Measurements from ENCODE around the gene LRP1. TPM values are rescaled to one million over a fixed set of nuclear protein-coding genes. Genes with fewer than 3 reads are reported as not detected.

Gene LRP1
- total RNA-seq, 2 experiments from 2014 or later = 1.1 to 4.4 TPM

DNA sequence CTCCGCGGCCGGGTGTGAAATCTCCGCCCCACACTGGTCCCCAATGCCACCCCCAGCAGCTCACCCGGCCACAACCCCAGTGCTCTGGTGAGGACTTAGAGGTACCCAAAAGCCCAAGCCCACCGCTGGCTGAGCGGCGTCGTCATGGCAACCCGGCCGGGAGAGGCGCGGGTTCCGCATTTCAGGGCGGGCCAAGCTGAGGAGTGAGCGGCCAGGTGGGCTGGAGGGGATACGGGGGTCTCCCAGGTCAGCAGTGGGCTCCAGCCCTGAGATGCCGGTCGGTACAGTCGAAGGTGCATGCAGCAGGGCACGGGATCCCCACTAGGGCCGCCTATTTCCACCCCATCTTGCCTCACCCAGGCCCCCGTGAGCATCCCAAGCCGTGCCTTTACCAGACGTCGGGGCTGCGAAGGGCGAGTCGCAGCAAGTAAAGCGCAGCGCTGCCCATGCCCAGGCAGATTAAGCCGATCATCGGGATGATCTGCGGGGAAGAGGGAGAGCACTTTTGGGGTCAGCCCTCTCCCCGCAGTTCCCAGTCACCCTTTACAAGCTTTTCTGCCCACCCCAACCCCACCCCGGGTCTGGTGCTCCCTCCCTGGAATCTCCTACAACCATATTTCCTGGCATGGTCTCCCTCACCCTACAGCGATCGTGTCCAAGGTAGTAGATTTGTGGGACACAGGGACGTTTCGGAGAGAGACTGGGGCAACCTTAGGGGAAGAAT, 108.1 kb downstream of the LRP1 start:
- TF ChIP-seq, protein P1, sequence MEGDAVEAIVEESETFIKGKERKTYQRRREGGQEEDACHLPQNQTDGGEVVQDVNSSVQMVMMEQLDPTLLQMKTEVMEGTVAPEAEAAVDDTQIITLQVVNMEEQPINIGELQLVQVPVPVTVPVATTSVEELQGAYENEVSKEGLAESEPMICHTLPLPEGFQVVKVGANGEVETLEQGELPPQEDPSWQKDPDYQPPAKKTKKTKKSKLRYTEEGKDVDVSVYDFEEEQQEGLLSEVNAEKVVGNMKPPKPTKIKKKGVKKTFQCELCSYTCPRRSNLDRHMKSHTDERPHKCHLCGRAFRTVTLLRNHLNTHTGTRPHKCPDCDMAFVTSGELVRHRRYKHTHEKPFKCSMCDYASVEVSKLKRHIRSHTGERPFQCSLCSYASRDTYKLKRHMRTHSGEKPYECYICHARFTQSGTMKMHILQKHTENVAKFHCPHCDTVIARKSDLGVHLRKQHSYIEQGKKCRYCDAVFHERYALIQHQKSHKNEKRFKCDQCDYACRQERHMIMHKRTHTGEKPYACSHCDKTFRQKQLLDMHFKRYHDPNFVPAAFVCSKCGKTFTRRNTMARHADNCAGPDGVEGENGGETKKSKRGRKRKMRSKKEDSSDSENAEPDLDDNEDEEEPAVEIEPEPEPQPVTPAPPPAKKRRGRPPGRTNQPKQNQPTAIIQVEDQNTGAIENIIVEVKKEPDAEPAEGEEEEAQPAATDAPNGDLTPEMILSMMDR (conservative IDR thresholded peaks at IDR 0.05; ENCODE audit: low read length) = no peak
- TF ChIP-seq EZH2phosphoT487 (IDR thresholded peaks at IDR 0.05; ENCODE audit: borderline replicate concordance, low read depth, low read length) = no peak
- ChIA-PET CTCF (ENCODE audit: unreplicated experiment) (no interaction called here), POLR2A (interaction anchor here (0.6 to 2.4 kb wide), 2 partner anchors 9 to 22 kb away, joined by 3 to 11 read pairs; no protein-coding TSS in a partner anchor)
- H3K4me3 ChIP-seq (ENCODE audit: low read depth, low read length, poor library complexity, severe bottlenecking) = no peak overlapping the region
- H3K9me2 ChIP-seq (ENCODE audit: insufficient read depth, low read length) = no peaks in the 10 kb centered on the region
- intact Hi-C loops (cut with micrococcal nuclease; ENCODE audit: unreplicated experiment) = no loop called here
- no peak for DNase-seq (ENCODE audit: low spot score)
- peaks cover 12% of the 10 kb centered on the region; the same call in 1 of the 2 replicates for H4K20me1 ChIP-seq (ENCODE audit: insufficient read depth, low read length)
- H3K4me2 ChIP-seq (ENCODE audit: low read length) = peak overlapping the region; percentile 28; the same call in 1 of the 2 replicates
- peaks cover 47% of the 10 kb centered on the region for H3K4me1 ChIP-seq (ENCODE audit: insufficient read depth, low read length, poor library complexity, severe bottlenecking)
- H3K27ac ChIP-seq (ENCODE audit: low read depth, low read length, poor library complexity, severe bottlenecking) = no peak overlapping the region
- BruUV-seq (replicated peaks) = no TSS peak
- peaks cover 3% of the 10 kb centered on the region; the same call in 1 of the 2 replicates for H3K79me2 ChIP-seq (ENCODE audit: insufficient read depth, low read depth, low read length)
- H3K9me3 ChIP-seq (ENCODE audit: low read length) = no peaks in the 10 kb centered on the region
- H3K36me3 ChIP-seq (ENCODE audit: insufficient read depth, low read length) = peaks cover 46% of the 10 kb centered on the region
- no peak overlapping the region for H2AFZ ChIP-seq (ENCODE audit: low read length)

DNA sequence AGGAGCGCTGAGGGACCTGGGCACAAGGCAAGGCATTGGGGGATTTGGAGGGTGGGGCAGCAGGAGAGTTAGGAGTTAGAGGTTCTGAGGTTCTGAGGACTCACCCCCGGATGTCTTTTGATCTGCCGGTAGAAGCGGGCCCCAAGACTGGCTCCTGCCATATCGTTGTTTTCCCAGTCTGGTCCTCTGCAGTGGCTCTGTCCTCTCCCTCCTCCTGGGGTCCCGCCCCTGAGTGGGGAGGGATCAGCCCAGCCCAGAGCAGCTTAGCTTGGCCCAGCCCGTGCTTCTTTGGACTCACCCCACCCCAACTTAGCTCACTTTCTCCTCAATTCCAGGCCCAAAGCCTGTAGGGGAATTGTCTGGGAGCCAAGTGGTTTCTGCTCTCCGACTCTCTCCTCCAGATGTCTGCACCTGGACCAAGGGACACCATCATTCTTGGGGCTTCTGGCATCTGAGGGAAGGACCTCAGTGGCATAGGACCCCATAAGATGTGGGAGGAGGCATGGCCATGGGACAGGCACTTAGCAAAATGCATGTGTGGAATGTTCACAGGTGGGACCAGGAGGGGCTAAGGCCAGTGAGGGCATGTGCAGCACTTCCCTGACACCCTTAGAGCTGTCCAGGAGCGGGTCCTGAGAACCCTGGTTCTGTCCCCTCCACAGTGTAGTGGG, 108.8 kb downstream of the LRP1 start:
- H3K9me2 ChIP-seq (ENCODE audit: insufficient read depth, low read length) = no peaks in the 10 kb centered on the region
- intact Hi-C loops (cut with micrococcal nuclease; ENCODE audit: unreplicated experiment) = no loop called here

More for the DNA sequence above, 108.8 kb downstream of the LRP1 start:
- Histone ChIP-seq H3K4me1 (ENCODE audit: insufficient read depth, low read length, poor library complexity, severe bottlenecking) (peaks cover 49% of the 10 kb centered on the region), H3K4me2 (ENCODE audit: low read length) (peak overlapping the region; percentile 99), H3K4me3 (ENCODE audit: low read depth, low read length, poor library complexity, severe bottlenecking) (no peak overlapping the region), H3K9me3 (ENCODE audit: low read length) (no peaks in the 10 kb centered on the region), H3K27ac (ENCODE audit: low read depth, low read length, poor library complexity, severe bottlenecking) (no peak overlapping the region), H3K36me3 (ENCODE audit: insufficient read depth, low read length) (peaks cover 39% of the 10 kb centered on the region), H4K20me1 (ENCODE audit: insufficient read depth, low read length) (0 out of 2 replicates have a peak, but pooled peaks cover 6% of the 10 kb centered on the region), H3K79me2 (ENCODE audit: insufficient read depth, low read depth, low read length) (no peaks in the 10 kb centered on the region; the same call in 1 of the 2 replicates), H2AFZ (ENCODE audit: low read length) (no peak overlapping the region)
- no TSS peak for BruUV-seq (replicated peaks)
- no peak for TF ChIP-seq EZH2phosphoT487 (IDR thresholded peaks at IDR 0.05; ENCODE audit: borderline replicate concordance, low read depth, low read length)
- TF ChIP-seq, protein P1 (conservative IDR thresholded peaks at IDR 0.05; ENCODE audit: low read length) = no peak
- DNase-seq (ENCODE audit: low spot score) = no peak
- CTCF ChIA-PET (ENCODE audit: unreplicated experiment) = no interaction called here
- POLR2A ChIA-PET = interaction anchor here (0.6 to 2.7 kb wide), 4 partner anchors 10 to 221 kb away, joined by 3 to 17 read pairs (median 7); no protein-coding TSS in a partner anchor
